ENCODE measurements around the gene CNOT1.
"Not testable (repeated sequence)": the region's sequence is repeated elsewhere in the genome, so short reads cannot be mapped to it uniquely, and the experiment has no call there.

The CNOT1 gene

GRCh38 chr16:58591083-58591482 lies 38.5 kb downstream of the CNOT1 start:
- no peak for FAIRE-seq
- TF ChIP-seq POLR2A (IDR thresholded peaks at IDR 0.05; ENCODE audit: low read depth, low read length) (no peak), TAF1 (IDR thresholded peaks at IDR 0.05; ENCODE audit: borderline replicate concordance, low read depth, low read length) (no peak), POLR2AphosphoS5 (IDR thresholded peaks at IDR 0.05; ENCODE audit: low read depth, low read length) (no peak)
- no peak for DNase-seq (ENCODE audit: insufficient read length)

DNA sequence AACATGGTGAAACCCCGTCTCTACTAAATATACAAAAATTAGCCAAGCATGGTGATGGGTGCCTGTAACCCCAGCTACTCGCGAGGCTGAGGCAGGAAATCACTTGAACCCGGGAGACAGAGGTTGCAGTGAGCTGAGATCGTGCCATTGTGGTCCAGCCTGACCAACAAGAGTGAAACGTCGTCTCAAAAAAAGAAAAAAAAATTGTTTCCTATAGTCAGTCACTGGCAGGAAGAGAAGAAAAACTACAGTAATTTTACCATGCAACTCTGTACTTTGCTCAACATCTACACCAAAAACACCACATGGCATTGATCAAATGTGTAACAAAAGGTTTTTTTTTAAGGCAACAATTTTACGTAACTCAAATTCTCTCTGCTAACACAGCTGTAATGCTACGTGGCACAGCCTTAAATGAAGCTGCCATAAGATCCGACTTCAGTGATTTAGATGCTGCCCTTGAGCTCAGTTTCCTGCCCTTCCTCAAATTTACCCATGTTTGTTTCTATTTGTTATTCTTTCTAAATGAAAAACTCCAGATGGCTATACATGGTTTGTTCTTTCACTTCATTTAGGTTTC lies 40.2 kb downstream of the CNOT1 start:
- no peak for FAIRE-seq
- DNase-seq (ENCODE audit: insufficient read length) = no peak
- TF ChIP-seq POLR2AphosphoS5 (IDR thresholded peaks at IDR 0.05; ENCODE audit: low read depth, low read length) = no peak
- no peak for TF ChIP-seq POLR2A (IDR thresholded peaks at IDR 0.05; ENCODE audit: low read depth, low read length)
- no peak for TF ChIP-seq TAF1 (IDR thresholded peaks at IDR 0.05; ENCODE audit: borderline replicate concordance, low read depth, low read length)

DNA sequence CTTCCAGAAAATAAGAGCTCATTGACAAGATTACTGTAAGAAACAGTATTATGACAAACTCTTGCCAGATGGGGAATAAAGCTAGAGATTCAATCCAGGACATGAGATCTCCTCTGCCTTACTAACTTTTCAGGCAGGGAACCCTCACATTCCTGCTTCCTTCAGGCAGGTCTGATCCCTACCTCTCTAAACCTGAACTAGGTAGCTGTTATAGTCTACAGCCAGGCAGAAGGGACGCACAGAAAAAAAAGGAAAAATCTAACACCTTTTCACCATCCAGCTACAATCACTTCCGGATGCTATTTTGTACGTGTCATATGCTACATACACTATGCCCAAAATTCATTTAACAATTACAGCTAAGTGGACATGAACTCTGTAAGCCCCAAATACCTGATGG lies 41.2 kb downstream of the CNOT1 start:
- TF ChIP-seq POLR2AphosphoS5 (IDR thresholded peaks at IDR 0.05; ENCODE audit: low read depth, low read length) (no peak), TAF1 (IDR thresholded peaks at IDR 0.05; ENCODE audit: borderline replicate concordance, low read depth, low read length) (no peak), POLR2A (IDR thresholded peaks at IDR 0.05; ENCODE audit: low read depth, low read length) (no peak)
- FAIRE-seq = no peak

DNA sequence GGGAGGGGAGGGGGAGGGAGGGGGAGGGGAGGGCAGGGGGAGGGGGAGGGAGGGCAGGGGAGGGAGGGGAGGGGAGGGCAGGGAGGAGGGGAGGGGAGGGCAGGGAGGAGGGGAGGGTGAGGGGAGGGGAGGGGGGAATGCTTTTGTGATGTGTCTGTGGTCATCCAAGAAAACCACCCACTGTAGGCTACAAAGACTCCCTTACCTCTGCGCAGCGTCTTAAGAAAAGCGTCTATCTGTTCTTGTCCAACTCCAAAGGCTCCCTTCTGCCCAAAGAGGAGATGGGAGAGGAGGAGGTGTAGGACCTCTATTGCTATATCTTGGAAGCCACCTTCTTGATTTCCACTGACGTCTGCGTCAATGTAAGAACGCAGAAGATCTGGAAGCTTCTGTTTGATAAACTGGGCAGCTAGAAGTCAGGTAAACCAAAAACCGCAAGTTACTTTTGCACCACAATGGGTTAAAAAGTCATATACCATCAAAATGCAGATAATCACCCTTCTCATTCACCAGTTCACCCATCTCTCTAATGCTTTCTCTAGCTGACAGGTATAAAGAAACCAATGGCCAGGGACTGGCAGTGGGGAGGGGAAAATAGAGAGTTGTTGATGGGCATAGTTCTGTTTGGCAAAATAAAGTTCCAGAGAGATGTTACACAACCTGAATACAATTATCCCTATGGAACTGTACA lies 43.1 kb downstream of the CNOT1 start:
- TF ChIP-seq POLR2AphosphoS5 (IDR thresholded peaks at IDR 0.05; ENCODE audit: low read depth, low read length) = no peak
- TF ChIP-seq TAF1 (IDR thresholded peaks at IDR 0.05; ENCODE audit: borderline replicate concordance, low read depth, low read length) = no peak
- TF ChIP-seq POLR2A (IDR thresholded peaks at IDR 0.05; ENCODE audit: low read depth, low read length) = no peak
- no peak for DNase-seq (ENCODE audit: insufficient read length)
- no peak for FAIRE-seq

More for the DNA sequence above, 41.2 kb downstream of the CNOT1 start:
- DNase-seq (ENCODE audit: insufficient read length) = no peak

DNA sequence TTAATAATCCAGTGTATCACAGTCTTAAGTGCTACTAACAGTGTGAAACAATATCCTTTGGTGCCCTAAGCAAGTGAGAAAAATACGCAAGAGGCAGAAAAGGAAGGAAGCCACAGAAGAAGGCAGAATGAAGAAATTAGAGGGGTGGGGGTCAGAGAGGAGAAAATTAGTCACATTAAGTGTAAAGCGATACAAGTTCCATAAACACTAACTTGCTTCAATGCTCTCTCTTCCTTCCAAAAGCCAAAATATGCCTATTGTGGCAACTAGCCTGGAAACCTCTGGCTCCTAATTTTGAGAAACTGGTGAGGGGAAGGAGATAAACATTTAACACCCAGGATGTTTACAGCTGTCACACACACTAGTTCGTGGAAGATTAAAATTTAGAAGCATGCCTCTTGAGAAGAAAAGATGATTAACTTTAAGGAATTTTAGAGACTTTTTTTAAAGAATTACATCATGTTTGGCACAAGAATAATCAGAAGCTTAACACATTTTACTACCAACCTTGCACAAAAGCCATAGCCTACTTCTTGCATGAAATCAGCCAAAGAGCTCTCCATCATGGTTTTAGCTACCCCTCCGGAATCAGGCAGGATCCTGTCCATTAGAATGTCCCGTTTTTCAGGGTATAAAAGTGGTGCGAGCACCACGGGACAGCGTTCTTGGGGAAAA lies 44.7 kb downstream of the CNOT1 start:
- no peak for DNase-seq (ENCODE audit: insufficient read length)
- TF ChIP-seq POLR2AphosphoS5 (IDR thresholded peaks at IDR 0.05; ENCODE audit: low read depth, low read length) (no peak), POLR2A (IDR thresholded peaks at IDR 0.05; ENCODE audit: low read depth, low read length) (no peak), TAF1 (IDR thresholded peaks at IDR 0.05; ENCODE audit: borderline replicate concordance, low read depth, low read length) (no peak)
- no peak for FAIRE-seq

DNA sequence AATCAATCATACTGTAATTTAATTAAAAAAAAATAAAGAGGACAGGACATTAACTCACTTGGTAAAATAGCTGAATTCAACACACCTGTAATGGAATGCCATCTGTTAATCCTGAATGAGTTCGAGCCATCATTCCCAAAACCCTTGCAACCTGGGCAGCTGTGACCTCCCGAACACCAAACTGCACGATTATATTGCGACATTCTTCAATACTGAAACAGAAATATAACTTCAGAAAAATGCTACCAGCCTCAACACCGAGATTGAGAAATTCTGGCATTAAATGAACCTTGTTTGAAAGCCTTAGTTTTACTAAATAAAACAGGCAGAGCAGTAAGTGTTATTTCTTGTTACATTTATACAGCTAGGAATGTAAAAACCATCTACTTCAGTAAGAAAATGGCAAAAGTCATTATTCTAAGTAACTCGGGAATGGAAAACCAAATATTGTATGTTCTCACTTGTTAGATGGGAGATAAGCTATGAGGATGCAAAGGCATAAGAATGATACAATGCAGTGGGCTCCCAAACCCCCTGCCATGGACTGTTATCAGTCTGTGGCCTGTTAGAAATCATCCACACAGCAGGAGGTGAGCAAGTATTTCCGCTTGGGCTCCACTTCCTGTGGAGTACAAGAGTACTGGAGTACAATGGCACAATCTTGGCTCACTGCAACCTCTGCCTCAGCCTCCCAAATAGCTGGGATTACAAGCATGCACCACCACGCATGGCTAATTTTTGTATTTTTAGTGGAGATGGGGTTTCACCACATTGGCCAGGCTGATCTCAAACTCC lies 46.5 kb downstream of the CNOT1 start:
- DNase-seq (ENCODE audit: insufficient read length) = no peak
- FAIRE-seq = no peak
- TF ChIP-seq TAF1 (IDR thresholded peaks at IDR 0.05; ENCODE audit: borderline replicate concordance, low read depth, low read length) (no peak), POLR2AphosphoS5 (IDR thresholded peaks at IDR 0.05; ENCODE audit: low read depth, low read length) (no peak), POLR2A (IDR thresholded peaks at IDR 0.05; ENCODE audit: low read depth, low read length) (no peak)

DNA sequence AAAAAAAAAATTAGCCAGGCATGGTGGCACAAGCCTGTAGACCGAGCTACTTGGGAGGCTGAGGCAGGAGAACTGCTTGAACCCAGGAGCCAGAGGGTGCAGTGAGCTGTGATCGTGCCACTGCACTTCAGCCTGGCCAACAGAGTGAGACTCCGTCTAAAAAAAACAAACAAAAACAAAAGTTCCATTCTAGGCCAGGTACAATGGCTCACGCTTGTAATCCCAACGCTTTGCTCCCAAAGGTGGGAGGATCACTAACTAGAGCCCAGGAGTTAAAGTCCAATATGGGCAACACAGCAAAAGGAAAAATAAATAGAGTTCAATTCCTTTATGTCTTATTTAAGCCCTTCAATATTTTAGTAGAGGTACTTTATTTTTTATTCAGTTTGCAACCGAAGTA lies 47.5 kb downstream of the CNOT1 start:
- no peak for FAIRE-seq
- DNase-seq (ENCODE audit: insufficient read length) = no peak
- TF ChIP-seq TAF1 (IDR thresholded peaks at IDR 0.05; ENCODE audit: borderline replicate concordance, low read depth, low read length) (no peak), POLR2AphosphoS5 (IDR thresholded peaks at IDR 0.05; ENCODE audit: low read depth, low read length) (no peak), POLR2A (IDR thresholded peaks at IDR 0.05; ENCODE audit: low read depth, low read length) (no peak)

DNA sequence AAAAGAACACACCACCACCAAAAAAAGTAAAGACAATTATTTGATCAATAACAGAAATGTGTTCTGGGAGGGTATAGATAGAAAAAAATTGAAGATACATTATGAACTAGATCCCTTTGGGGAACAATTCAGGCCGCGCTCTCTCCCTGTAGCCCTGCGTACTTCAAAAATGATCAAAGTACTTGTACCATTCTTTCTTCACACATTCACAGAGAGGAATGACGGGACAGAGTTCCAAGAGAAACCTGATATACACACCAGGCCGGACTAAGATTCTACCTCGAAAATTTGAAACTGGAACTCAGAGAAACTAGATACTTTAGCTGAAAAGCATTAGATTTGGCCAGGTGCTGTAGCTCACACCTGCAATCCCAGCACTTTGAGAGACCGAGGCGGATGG lies 50.0 kb downstream of the CNOT1 start:
- TF ChIP-seq TAF1 (IDR thresholded peaks at IDR 0.05; ENCODE audit: borderline replicate concordance, low read depth, low read length) (no peak), POLR2AphosphoS5 (IDR thresholded peaks at IDR 0.05; ENCODE audit: low read depth, low read length) (no peak), POLR2A (IDR thresholded peaks at IDR 0.05; ENCODE audit: low read depth, low read length) (no peak)
- DNase-seq (ENCODE audit: insufficient read length) (no peak), FAIRE-seq (no peak)

DNA sequence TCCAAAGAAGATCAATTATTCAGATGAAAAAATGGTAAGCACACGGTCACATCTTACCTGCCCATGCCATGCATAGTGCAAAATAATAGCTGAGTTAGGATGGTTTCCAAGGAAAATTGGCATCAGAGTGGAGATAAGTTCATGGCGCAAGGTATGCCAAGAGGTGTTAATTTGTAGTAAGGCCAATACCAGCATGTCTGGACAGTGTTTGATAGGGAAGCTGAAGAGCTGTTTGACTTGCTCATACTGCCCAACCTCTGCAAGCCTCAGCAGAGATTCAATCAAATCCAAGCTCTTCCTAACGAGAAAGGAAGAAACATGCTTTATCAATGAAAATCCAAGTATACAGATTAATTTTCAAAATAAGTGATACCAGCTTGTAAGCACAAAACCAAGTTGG lies 51.0 kb downstream of the CNOT1 start:
- no peak for DNase-seq (ENCODE audit: insufficient read length)
- TF ChIP-seq POLR2A (IDR thresholded peaks at IDR 0.05; ENCODE audit: low read depth, low read length) (no peak), POLR2AphosphoS5 (IDR thresholded peaks at IDR 0.05; ENCODE audit: low read depth, low read length) (no peak), TAF1 (IDR thresholded peaks at IDR 0.05; ENCODE audit: borderline replicate concordance, low read depth, low read length) (no peak)
- no peak for FAIRE-seq

- no peak for TF ChIP-seq POLR2A (IDR thresholded peaks at IDR 0.05; ENCODE audit: low read depth, low read length)
- TF ChIP-seq TAF1 (IDR thresholded peaks at IDR 0.05; ENCODE audit: borderline replicate concordance, low read depth, low read length) = no peak
- no peak for TF ChIP-seq POLR2AphosphoS5 (IDR thresholded peaks at IDR 0.05; ENCODE audit: low read depth, low read length)
- FAIRE-seq (no peak), DNase-seq (ENCODE audit: insufficient read length) (no peak)
These were observed 52.5 kb downstream of the CNOT1 start for GRCh38 chr16:58577141-58577540.

GRCh38 chr16:58574895-58575294 lies 54.7 kb downstream of the CNOT1 start:
- FAIRE-seq = no peak
- no peak for DNase-seq (ENCODE audit: insufficient read length)
- TF ChIP-seq TAF1 (IDR thresholded peaks at IDR 0.05; ENCODE audit: borderline replicate concordance, low read depth, low read length) (no peak), POLR2A (IDR thresholded peaks at IDR 0.05; ENCODE audit: low read depth, low read length) (no peak)

DNA sequence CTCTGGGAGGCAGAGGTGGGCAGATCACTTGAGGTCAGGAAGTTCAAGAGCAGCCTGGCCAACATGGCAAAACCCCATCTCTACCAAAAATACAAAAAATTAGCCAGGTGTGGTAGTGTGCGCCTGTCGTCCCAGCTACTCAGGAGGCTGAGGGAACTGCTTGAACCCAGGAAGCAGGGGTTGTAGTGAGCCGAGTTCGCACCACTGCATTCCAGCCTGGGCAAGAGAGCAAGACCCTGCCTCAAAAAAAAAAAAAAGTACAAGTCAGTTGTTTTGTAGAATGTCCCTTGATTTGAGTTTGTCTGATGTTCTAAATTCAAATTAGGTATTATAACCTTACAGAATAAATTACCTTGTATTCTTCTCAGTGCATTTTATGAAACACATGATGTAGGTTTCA lies 63.9 kb downstream of the CNOT1 start:
- not testable (repeated sequence) for DNase-seq (ENCODE audit: insufficient read length); FAIRE-seq

Measured in GM12892 (cell line).